Osteoblast (primary cell): ENCODE measurements around the gene DET1. TPM values are rescaled to one million over a fixed set of nuclear protein-coding genes. Genes with fewer than 3 reads are reported as not detected.

Experiments
- DNase-seq: peaks from one replicate; pipeline ENCODE4 v3.0.0; 2011; ENCODE audit warnings: low spot score, mixed read lengths; ENCODE audit not compliant: insufficient read length; ENCODE audit errors: missing footprints
- H2AFZ ChIP-seq: 2 replicates; pipeline ENCODE4 v1.6.0; 2011; ENCODE audit warnings: mild to moderate bottlenecking, low read length
- H3K27ac ChIP-seq: 2 replicates; pipeline ENCODE4 v1.5.1; 2011; ENCODE audit warnings: mild to moderate bottlenecking, low read depth, low read length, moderate library complexity
- H3K27me3 ChIP-seq: 2 replicates; pipeline ENCODE4 v1.6.0; 2012; ENCODE audit warnings: mild to moderate bottlenecking, control low read depth, inconsistent platforms, low read length, moderate library complexity; ENCODE audit not compliant: insufficient read depth
- H3K36me3 ChIP-seq: 2 replicates; pipeline ENCODE4 v1.5.1; 2011; ENCODE audit warnings: mild to moderate bottlenecking, low read length, control low read depth, moderate library complexity; ENCODE audit not compliant: insufficient read depth
- H3K4me1 ChIP-seq: 2 replicates; pipeline ENCODE4 v1.5.1; 2011; ENCODE audit warnings: mild to moderate bottlenecking, low read length, control low read depth, moderate library complexity; ENCODE audit not compliant: insufficient read depth
- H3K4me2 ChIP-seq: 2 replicates; pipeline ENCODE4 v1.6.0; 2011; ENCODE audit warnings: mild to moderate bottlenecking, low read length; ENCODE audit not compliant: insufficient read depth
- H3K4me3 ChIP-seq: fragments of 200-600 bp; sonication (generic); 3 replicates; pipeline ENCODE4 v1.5.1; 2012; ENCODE audit warnings: mild to moderate bottlenecking, low read length, inconsistent platforms; ENCODE audit not compliant: insufficient read depth
- H3K79me2 ChIP-seq: 2 replicates; pipeline ENCODE4 v1.6.0; 2012; ENCODE audit warnings: mild to moderate bottlenecking, low read length, control low read depth, inconsistent platforms; ENCODE audit not compliant: insufficient read depth
- H3K9me3 ChIP-seq: 2 replicates; pipeline ENCODE4 v1.5.1; 2011; ENCODE audit warnings: low read depth, low read length, control low read depth
- H4K20me1 ChIP-seq: 2 replicates; pipeline ENCODE4 v1.6.0; 2012; ENCODE audit warnings: mild to moderate bottlenecking, low read length, control low read depth; ENCODE audit not compliant: insufficient read depth
- CTCF ChIP-seq: IDR thresholded peaks from 2 replicates; pipeline ENCODE4 v1.5.1; 2011; ENCODE audit warnings: mild to moderate bottlenecking, low read depth, low read length, moderate library complexity; ENCODE audit errors: extremely low read depth
- total RNA-seq: library from RNA; depleted of rRNA; stranded (reverse); fragments of >200 nt; gene quantifications from 2 replicates; pipeline ENCODE4 v1.2.3, GENCODE V29; 2012

DET1 gene
- total RNA-seq, 1 donor, result 7.6 TPM

GRCh38 chr15:88498996-88499395 lies 47.5 kb downstream of the DET1 start:
- Histone ChIP-seq H3K9me3 (no peaks in the 10 kb centered on the region), H3K27ac (no peak overlapping the region)

GRCh38 chr15:88497109-88497765 lies 49.2 kb downstream of the DET1 start:
- H3K27ac ChIP-seq, result no peak overlapping the region
- H3K9me3 ChIP-seq, result no peaks in the 10 kb centered on the region
- H3K4me1 ChIP-seq, result no peaks in the 10 kb centered on the region
- no peaks in the 10 kb centered on the region for H4K20me1 ChIP-seq
- no peaks in the 10 kb centered on the region for H3K79me2 ChIP-seq
- no peak for TF ChIP-seq CTCF
- no peak overlapping the region for H2AFZ ChIP-seq
- H3K4me2 ChIP-seq, result no peak overlapping the region
- no peaks in the 10 kb centered on the region for H3K36me3 ChIP-seq
- no peaks in the 10 kb centered on the region for H3K27me3 ChIP-seq
- DNase-seq, result no peak
- no peak overlapping the region for H3K4me3 ChIP-seq

More at GRCh38 chr15:88498996-88499395, 47.5 kb downstream of the DET1 start:
- Histone ChIP-seq H4K20me1 (no peaks in the 10 kb centered on the region), H3K4me2 (no peak overlapping the region), H3K4me1 (no peaks in the 10 kb centered on the region), H3K27me3 (no peaks in the 10 kb centered on the region), H3K4me3 (no peak overlapping the region), H2AFZ (no peak overlapping the region), H3K79me2 (no peaks in the 10 kb centered on the region), H3K36me3 (no peaks in the 10 kb centered on the region)
- no peak for TF ChIP-seq CTCF
- DNase-seq, result no peak

- Histone ChIP-seq H3K27me3 (no peaks in the 10 kb centered on the region), H3K27ac (no peak overlapping the region), H4K20me1 (no peaks in the 10 kb centered on the region), H2AFZ (no peak overlapping the region), H3K9me3 (no peaks in the 10 kb centered on the region), H3K4me3 (no peak overlapping the region), H3K4me1 (no peaks in the 10 kb centered on the region), H3K79me2 (no peaks in the 10 kb centered on the region), H3K36me3 (no peaks in the 10 kb centered on the region), H3K4me2 (no peak overlapping the region)
- no peak for DNase-seq
- no peak for TF ChIP-seq CTCF
Observed at GRCh38 chr15:88493844-88494243, 52.6 kb downstream of the DET1 start.

- no peak for TF ChIP-seq CTCF
- Histone ChIP-seq H3K79me2 (no peaks in the 10 kb centered on the region), H3K4me2 (no peak overlapping the region), H3K27me3 (no peaks in the 10 kb centered on the region), H3K4me1 (peaks cover 4% of the 10 kb centered on the region), H3K4me3 (no peak overlapping the region), H4K20me1 (no peaks in the 10 kb centered on the region), H3K36me3 (no peaks in the 10 kb centered on the region), H3K9me3 (no peaks in the 10 kb centered on the region), H2AFZ (no peak overlapping the region), H3K27ac (no peak overlapping the region)
- no peak for DNase-seq
Observed at GRCh38 chr15:88491158-88491557, 55.3 kb downstream of the DET1 start.
